PFSK-1 (cell line): ENCODE data around the gene ADAM17.

Experiments
- POLR2AphosphoS5 ChIP-seq: IDR thresholded peaks from 2 replicates; pipeline ENCODE4 v1.6.1; 2012; ENCODE audit warnings: low read depth, mild to moderate bottlenecking, control low read depth, low read length, moderate library complexity
- SIN3A ChIP-seq: IDR thresholded peaks from 2 replicates; pipeline ENCODE4 v1.6.1; 2012; ENCODE audit warnings: mild to moderate bottlenecking, low read length, moderate library complexity, borderline replicate concordance; ENCODE audit not compliant: insufficient read depth
- TAF1 ChIP-seq: IDR thresholded peaks from 2 replicates; pipeline ENCODE4 v1.6.1; 2012; ENCODE audit warnings: low read length, control low read depth, borderline replicate concordance; ENCODE audit not compliant: insufficient read depth

DNA sequence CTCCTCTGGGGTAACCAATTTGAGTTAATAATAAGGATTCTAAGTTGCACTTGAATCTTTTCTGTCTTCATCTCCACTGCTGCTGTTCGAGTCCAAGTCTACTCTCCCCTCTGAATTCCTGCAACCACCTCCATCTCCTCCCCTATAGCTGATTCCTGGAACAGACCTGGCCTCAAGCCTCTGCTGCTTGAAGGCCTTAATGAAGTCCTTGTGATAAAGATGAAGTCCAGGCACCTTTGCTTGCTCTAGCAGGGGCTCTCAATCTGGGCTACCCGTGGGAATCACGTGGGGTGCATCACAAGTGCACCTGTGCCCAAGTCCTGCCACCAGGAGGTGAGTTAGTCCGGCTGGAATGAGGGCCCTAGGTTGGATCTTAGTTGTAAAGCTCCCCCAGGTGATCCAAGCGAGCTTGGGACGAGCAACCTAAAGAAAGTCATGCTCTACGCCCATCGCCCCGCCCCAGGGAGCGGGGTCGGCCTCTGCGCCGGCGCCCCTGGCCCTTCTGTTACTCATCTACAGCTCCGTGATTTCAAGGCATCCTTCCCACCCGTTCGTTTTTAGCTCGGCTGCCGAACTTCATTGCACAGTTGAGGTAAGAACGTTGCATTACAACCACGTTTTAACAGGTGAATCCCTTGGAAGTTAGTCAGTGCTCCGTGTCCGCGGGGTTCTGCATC lies 82.2 kb downstream of the ADAM17 start:
- no peak for TF ChIP-seq SIN3A
- TF ChIP-seq TAF1, result no peak
- TF ChIP-seq POLR2AphosphoS5, result no peak
